Coronary artery (tissue), 2 donors: ENCODE measurements around the gene WDR82.
"Not testable (repeated sequence)": the region's sequence is repeated elsewhere in the genome, so short reads cannot be mapped to it uniquely, and the experiment has no call there.

Experiments
- DNase-seq: peaks from one replicate; pipeline ENCODE4 v3.0.0-alpha.2; 2017; ENCODE audit warnings: low spot score
- H3K27ac ChIP-seq, 2 donors: fragments of 200-600 bp; sonication (generic); one replicate each; pipeline ENCODE4 v1.5.1; 2016 to 2019
- H3K4me3 ChIP-seq: fragments of 200-600 bp; sonication (generic); 2 replicates; pipeline ENCODE4 v1.5.1; 2016; ENCODE audit warnings: mild to moderate bottlenecking, moderate library complexity
- TF ChIP-seq, protein P1 (sequence below): fragments of 200-600 bp; sonication (generic); IDR thresholded peaks from one replicate; pipeline ENCODE4 v1.5.1; 2019; ENCODE audit warnings: antibody characterized with exemption

Gene WDR82

GRCh38 chr3:52286777-52287110, 8.3 kb upstream of the WDR82 start:
- H3K27ac ChIP-seq, result peak overlapping the region; percentile 98 to 99
- TF ChIP-seq, protein P1, sequence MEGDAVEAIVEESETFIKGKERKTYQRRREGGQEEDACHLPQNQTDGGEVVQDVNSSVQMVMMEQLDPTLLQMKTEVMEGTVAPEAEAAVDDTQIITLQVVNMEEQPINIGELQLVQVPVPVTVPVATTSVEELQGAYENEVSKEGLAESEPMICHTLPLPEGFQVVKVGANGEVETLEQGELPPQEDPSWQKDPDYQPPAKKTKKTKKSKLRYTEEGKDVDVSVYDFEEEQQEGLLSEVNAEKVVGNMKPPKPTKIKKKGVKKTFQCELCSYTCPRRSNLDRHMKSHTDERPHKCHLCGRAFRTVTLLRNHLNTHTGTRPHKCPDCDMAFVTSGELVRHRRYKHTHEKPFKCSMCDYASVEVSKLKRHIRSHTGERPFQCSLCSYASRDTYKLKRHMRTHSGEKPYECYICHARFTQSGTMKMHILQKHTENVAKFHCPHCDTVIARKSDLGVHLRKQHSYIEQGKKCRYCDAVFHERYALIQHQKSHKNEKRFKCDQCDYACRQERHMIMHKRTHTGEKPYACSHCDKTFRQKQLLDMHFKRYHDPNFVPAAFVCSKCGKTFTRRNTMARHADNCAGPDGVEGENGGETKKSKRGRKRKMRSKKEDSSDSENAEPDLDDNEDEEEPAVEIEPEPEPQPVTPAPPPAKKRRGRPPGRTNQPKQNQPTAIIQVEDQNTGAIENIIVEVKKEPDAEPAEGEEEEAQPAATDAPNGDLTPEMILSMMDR, result no peak
- peak overlapping the region; percentile 85 for H3K4me3 ChIP-seq
- peak; percentile 69 for DNase-seq

GRCh38 chr3:52284051-52284450, 5.6 kb upstream of the WDR82 start:
- DNase-seq, H3K4me3 ChIP-seq, H3K27ac ChIP-seq: not testable (repeated sequence)

DNA sequence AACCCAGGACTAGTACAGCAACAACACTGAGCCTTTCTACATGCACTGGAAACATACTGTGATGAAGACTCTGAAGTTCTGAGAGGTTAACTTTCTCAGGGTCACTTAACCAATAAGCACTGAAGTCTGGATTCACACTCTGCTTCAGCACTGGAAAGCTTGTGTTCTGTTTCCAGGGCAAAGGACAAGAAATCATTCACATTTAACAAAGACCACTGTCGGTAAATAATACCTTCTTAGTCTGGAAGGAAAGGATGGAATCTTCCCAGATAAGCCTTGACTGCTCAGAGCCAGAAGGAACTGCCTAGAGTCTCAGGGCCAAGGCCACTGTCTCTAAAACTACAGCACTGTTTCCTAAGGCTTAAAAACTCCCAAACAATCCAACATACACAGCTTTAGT, 4.9 kb upstream of the WDR82 start:
- Histone ChIP-seq H3K4me3 (no peak overlapping the region), H3K27ac (peak overlapping the region in 1 of 2 donors; percentile 58)
- no peak for DNase-seq
- TF ChIP-seq, protein P1, result no peak

GRCh38 chr3:52281981-52282801, 3.7 kb upstream of the WDR82 start:
- Histone ChIP-seq H3K27ac (peak overlapping the region in 1 of 2 donors; percentile 30), H3K4me3 (no peak overlapping the region)
- TF ChIP-seq, protein P1, result no peak
- DNase-seq, result no peak

DNA sequence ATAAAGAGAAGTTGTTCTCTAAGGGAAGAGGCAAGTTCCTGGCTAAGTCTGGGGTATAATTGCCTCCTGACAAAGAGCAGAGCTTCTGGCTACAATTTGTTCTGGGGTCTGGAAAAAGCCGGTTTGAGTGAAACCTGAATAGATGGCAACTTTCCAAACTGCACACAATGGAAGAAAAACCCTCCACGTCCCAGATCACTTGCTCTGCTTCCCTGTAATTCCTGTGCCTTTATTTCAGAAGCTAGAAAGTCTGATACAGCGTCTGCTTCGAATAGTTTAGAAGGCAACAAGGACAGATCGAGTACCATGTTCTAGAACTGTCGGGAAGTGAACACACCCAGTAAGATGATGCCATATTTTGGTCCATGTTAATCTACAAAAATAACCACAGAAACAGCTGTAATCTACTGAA, 1.6 kb upstream of the WDR82 start:
- H3K27ac ChIP-seq, result peak overlapping the region; percentile 92 to 100
- H3K4me3 ChIP-seq, result peak overlapping the region; percentile 93
- TF ChIP-seq, protein P1, result no peak
- no peak for DNase-seq

- Histone ChIP-seq H3K4me3 (peak overlapping the region; percentile 93), H3K27ac (peak overlapping the region; percentile 92 to 100)
- TF ChIP-seq, protein P1, result no peak
- DNase-seq, result no peak
Observed at GRCh38 chr3:52279596-52279995, 1.1 kb upstream of the WDR82 start.

- Histone ChIP-seq H3K27ac (peak overlapping the region; percentile 92 to 100), H3K4me3 (peak overlapping the region; percentile 93)
- peak; percentile 84 for DNase-seq
- TF ChIP-seq, protein P1, result peak; percentile 26
Observed at GRCh38 chr3:52277972-52278509, 408 bp downstream of the WDR82 start.
